Natural killer cell (primary cell): Measurements from ENCODE around the gene TMEM145. TPM values are rescaled to one million over a fixed set of nuclear protein-coding genes. Genes with fewer than 3 reads are reported as not detected.
"Not testable (repeated sequence)": the region's sequence is repeated elsewhere in the genome, so short reads cannot be mapped to it uniquely, and the experiment has no call there.

ENCODE experiments used
- ATAC-seq, 3 donors: fragments of 150-1000 bp in 2 of 3; fragments of 200-7000 bp in 1 of 3; cut with Tn5 transposase; 1 replicate in 1 of 3; 2 replicates in 2 of 3; pipeline ENCODE4 v1.10.0; 2021; ENCODE audit warnings: mild to moderate bottlenecking in 2 of 3, moderate library complexity in 2 of 3
- DNase-seq, 2 donors: peaks; one replicate each; pipeline versions ENCODE4 v3.0.0 to v3.0.0-alpha.2; 2013 to 2021; ENCODE audit warnings: mixed read lengths in 1 of 2
- H3K27ac ChIP-seq: one replicate; pipeline ENCODE4 v1.5.1; 2013; ENCODE audit warnings: mild to moderate bottlenecking, low read length
- H3K27me3 ChIP-seq: one replicate; pipeline ENCODE4 v1.6.1; 2013; ENCODE audit warnings: low read length; ENCODE audit not compliant: control insufficient read depth, insufficient read depth
- H3K36me3 ChIP-seq: one replicate; pipeline ENCODE4 v1.6.1; 2013; ENCODE audit warnings: low read length; ENCODE audit not compliant: control insufficient read depth, insufficient read depth
- H3K4me1 ChIP-seq: one replicate; pipeline ENCODE4 v1.6.1; 2013; ENCODE audit warnings: low read length; ENCODE audit not compliant: control insufficient read depth, insufficient read depth
- H3K4me3 ChIP-seq: one replicate; pipeline ENCODE4 v1.5.1; 2013; ENCODE audit warnings: low read length
- H3K9me3 ChIP-seq: one replicate; pipeline ENCODE4 v1.6.1; 2013; ENCODE audit warnings: low read length; ENCODE audit not compliant: control insufficient read depth, insufficient read depth
- H3K27ac Mint-ChIP-seq, 2 donors: one replicate each; pipeline ENCODE4 v1.8.0; 2022; ENCODE audit warnings: mild to moderate bottlenecking in 2 of 2, mixed read lengths in 2 of 2, moderate library complexity in 1 of 2
- H3K27me3 Mint-ChIP-seq, 2 donors: one replicate each; pipeline ENCODE4 v1.8.0; 2022; ENCODE audit warnings: low read depth in 2 of 2, mixed read lengths in 2 of 2
- H3K36me3 Mint-ChIP-seq: one replicate; pipeline ENCODE4 v1.8.0; 2022; ENCODE audit warnings: mixed read lengths
- H3K4me1 Mint-ChIP-seq, 2 donors: one replicate each; pipeline ENCODE4 v1.8.0; 2022; ENCODE audit warnings: mixed read lengths in 2 of 2
- H3K4me3 Mint-ChIP-seq: one replicate; pipeline ENCODE4 v1.8.0; 2022; ENCODE audit warnings: mild to moderate bottlenecking, moderate library complexity, mixed read lengths
- H3K9me3 Mint-ChIP-seq, 2 donors: one replicate each; pipeline ENCODE4 v1.8.0; 2022; ENCODE audit warnings: mixed read lengths in 2 of 2
- WGBS: methylation state at CpG from one replicate; pipeline ENCODE4 v1.1.7; 2013; ENCODE audit warnings: missing lambda C conversion rate; ENCODE audit not compliant: insufficient coverage; 5-methylcytosine and 5-hydroxymethylcytosine counted together
- intact Hi-C: fragments of 100-400 bp; cut with micrococcal nuclease; formaldehyde crosslinking; loops from one replicate; pipeline ENCODE4 v1.14.2; 2022
- total RNA-seq, 4 donors: library from RNA; stranded (reverse); fragments of 120-200 nt in 1 of 4; gene quantifications; one replicate each; pipeline versions ENCODE4 v1.2.3 to v1.2.4, GENCODE V29; 2013 to 2022
- TF ChIP-seq, protein P1 (sequence below): fragments of 200-600 bp; IDR thresholded peaks from one replicate; pipeline ENCODE4 v1.8.0; 2022; ENCODE audit warnings: antibody characterized with exemption

TMEM145 gene
- total RNA-seq, 3 donors from 2014 or later (not counting 1 experiment from before 2014, with no cell fraction given), result not detected

DNA sequence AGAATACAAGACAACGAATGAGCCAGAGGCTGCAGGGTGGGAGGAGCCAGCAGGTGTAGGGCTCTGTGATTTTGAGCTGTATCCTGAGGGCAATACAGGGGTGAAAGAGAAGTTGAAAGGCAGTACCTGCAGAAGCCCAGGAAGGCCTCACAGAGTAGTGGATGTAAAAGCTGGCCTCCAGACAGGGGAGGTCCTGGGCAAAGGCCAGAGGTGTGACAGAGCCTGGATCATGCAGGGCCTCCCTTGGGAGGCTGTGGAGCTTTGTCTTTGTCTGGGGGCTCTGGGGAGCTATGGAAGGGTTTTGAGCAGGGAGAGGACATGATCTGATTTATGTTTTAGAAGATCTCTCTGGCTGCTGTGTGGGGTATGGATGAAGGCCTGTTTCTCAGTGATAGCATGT, 15.0 kb downstream of the TMEM145 start:
- Histone ChIP-seq H3K27ac (no peak overlapping the region), H3K36me3 (no peaks in the 10 kb centered on the region), H3K4me3 (no peak overlapping the region), H3K4me1 (peaks cover 20% of the 10 kb centered on the region), H3K9me3 (no peaks in the 10 kb centered on the region), H3K27me3 (peaks cover 5% of the 10 kb centered on the region)
- Mint-ChIP-seq H3K4me1 (peaks cover 17 to 29% of the 10 kb centered on the region in 2 donors), H3K4me3 (no peak overlapping the region), H3K27me3 (peaks cover 7% of the 10 kb centered on the region in 2 donors), H3K36me3 (peaks cover 5% of the 10 kb centered on the region), H3K9me3 (no peaks in the 10 kb centered on the region), H3K27ac (no peak overlapping the region)
- WGBS, result 90% methylated on average over 1 of the region's 1 CpG
- intact Hi-C loops, result no loop called here
- no peak for DNase-seq
- no peak for ATAC-seq
- TF ChIP-seq, protein P1, sequence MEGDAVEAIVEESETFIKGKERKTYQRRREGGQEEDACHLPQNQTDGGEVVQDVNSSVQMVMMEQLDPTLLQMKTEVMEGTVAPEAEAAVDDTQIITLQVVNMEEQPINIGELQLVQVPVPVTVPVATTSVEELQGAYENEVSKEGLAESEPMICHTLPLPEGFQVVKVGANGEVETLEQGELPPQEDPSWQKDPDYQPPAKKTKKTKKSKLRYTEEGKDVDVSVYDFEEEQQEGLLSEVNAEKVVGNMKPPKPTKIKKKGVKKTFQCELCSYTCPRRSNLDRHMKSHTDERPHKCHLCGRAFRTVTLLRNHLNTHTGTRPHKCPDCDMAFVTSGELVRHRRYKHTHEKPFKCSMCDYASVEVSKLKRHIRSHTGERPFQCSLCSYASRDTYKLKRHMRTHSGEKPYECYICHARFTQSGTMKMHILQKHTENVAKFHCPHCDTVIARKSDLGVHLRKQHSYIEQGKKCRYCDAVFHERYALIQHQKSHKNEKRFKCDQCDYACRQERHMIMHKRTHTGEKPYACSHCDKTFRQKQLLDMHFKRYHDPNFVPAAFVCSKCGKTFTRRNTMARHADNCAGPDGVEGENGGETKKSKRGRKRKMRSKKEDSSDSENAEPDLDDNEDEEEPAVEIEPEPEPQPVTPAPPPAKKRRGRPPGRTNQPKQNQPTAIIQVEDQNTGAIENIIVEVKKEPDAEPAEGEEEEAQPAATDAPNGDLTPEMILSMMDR, result no peak

DNA sequence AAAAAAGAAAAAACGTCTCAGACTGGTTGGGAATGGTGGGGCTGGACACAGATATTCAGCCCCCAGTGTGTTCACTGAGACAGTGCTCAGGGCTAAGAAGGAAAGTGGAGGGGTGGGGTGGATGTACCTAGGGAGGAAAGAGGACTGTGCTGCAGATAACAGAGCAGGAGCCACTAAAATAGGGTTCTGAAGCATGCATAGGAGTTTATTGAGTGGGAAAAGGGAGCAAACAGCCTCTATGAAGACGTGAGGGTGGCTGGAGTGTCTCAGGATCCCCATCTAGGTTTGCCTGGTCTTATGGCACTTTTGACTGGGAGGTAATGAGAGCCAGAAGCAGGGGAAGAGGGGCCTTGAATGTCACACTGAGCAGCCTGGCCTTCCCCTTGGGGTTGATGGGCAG, 15.7 kb downstream of the TMEM145 start:
- Histone ChIP-seq H3K36me3 (no peaks in the 10 kb centered on the region), H3K27ac (no peak overlapping the region), H3K4me1 (peaks cover 20% of the 10 kb centered on the region), H3K4me3 (no peak overlapping the region), H3K27me3 (no peaks in the 10 kb centered on the region), H3K9me3 (no peaks in the 10 kb centered on the region)
- DNase-seq (no peak), ATAC-seq (no peak)
- Mint-ChIP-seq H3K9me3 (no peaks in the 10 kb centered on the region), H3K27me3 (peaks cover 7% of the 10 kb centered on the region in 2 donors), H3K4me3 (no peak overlapping the region), H3K27ac (no peak overlapping the region), H3K4me1 (peaks cover 17 to 29% of the 10 kb centered on the region in 2 donors), H3K36me3 (peaks cover 5% of the 10 kb centered on the region)
- WGBS, result 92% methylated on average over 2 of the region's 2 CpGs
- intact Hi-C loops, result no loop called here
- TF ChIP-seq, protein P1, result no peak

DNA sequence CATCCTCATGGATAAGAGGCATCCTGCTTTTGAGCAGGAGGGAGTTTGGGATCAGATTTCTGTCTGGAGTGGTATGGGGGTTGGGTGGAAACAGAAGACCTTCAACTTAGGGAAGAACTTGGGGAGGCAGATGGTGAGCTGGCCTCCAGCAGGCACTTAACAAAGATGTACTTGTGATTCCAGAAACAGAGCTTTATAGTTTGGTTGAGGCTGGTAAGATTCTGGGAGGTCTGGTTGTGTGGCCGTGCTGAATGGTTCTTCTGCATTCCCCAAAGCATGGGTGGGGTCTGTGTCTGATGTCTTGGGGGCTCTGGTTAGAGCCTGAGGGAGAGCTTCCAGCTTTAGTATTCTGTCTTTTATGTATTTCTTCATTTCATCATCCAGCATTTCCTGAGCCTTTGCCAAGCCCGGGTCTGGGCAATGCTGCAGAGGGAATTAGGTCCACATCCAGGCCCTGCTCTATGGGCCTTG, 17.2 kb downstream of the TMEM145 start:
- H3K27me3 ChIP-seq, result no peaks in the 10 kb centered on the region
- H3K4me1 ChIP-seq, result peaks cover 11% of the 10 kb centered on the region
- no peak overlapping the region for H3K27ac ChIP-seq
- Mint-ChIP-seq H3K27me3 (peaks cover under 1% of the 10 kb centered on the region in 2 donors), H3K4me3 (no peak overlapping the region), H3K36me3 (peaks cover under 1% of the 10 kb centered on the region), H3K27ac (no peak overlapping the region), H3K4me1 (peaks cover 10 to 22% of the 10 kb centered on the region in 2 donors), H3K9me3 (no peaks in the 10 kb centered on the region)
- no peak for ATAC-seq
- H3K4me3 ChIP-seq, result no peak overlapping the region
- H3K9me3 ChIP-seq, result no peaks in the 10 kb centered on the region
- H3K36me3 ChIP-seq, result no peaks in the 10 kb centered on the region
- 80% methylated on average over 2 of the region's 2 CpGs for WGBS
- intact Hi-C loops, result no loop called here
- TF ChIP-seq, protein P1, result no peak
- DNase-seq, result no peak

DNA sequence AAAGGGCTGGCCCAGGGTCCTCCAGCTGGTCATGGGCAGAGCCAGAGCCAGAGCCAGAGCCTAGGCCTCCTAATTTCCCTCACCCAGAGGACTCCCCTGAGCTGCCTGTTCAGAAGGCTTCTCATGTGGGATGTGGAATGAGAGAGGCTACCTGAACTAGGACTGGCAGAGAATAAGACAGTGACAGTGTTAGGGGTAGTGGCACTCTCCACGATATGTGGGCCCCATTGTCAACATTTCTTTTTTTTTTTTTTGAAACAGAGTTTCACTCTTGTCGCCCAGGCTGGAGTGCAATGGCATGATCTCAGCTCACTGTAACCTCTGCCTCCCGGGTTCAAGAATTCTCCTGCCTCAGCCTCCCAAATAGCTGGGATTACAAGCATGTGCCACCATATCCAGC, 18.2 kb downstream of the TMEM145 start:
- H3K4me1 ChIP-seq, H3K4me3 Mint-ChIP-seq, H3K27me3 Mint-ChIP-seq, H3K27ac Mint-ChIP-seq, ATAC-seq, H3K36me3 Mint-ChIP-seq, H3K4me3 ChIP-seq, intact Hi-C loops, H3K27ac ChIP-seq, H3K9me3 Mint-ChIP-seq, H3K27me3 ChIP-seq, H3K9me3 ChIP-seq, H3K36me3 ChIP-seq, DNase-seq: not testable (repeated sequence)
- 92% methylated on average over 2 of the region's 3 CpGs for WGBS
- H3K4me1 Mint-ChIP-seq, result peaks cover 9 to 14% of the 10 kb centered on the region in 2 donors
